Smooth muscle cell (in vitro differentiated cells): ENCODE measurements around the gene MYT1. TPM values are rescaled to one million over a fixed set of nuclear protein-coding genes. Genes with fewer than 3 reads are reported as not detected.

Experiments used
- DNase-seq: peaks from one replicate; lab custom pipeline; 2025; ENCODE audit not compliant: unreplicated experiment; lab: John Stamatoyannopoulos, UW
- H2AFZ ChIP-seq: fragments of 200-600 bp; sonication (generic); 2 replicates; pipeline ENCODE4 v1.6.0; 2016; ENCODE audit warnings: antibody characterized with exemption, low read depth, mild to moderate bottlenecking
- H3F3A ChIP-seq: fragments of 200-600 bp; sonication (generic); 2 replicates; pipeline ENCODE4 v1.6.0; 2017; ENCODE audit warnings: antibody characterized with exemption, low read depth
- H3K27ac ChIP-seq: fragments of 200-600 bp; sonication (generic); 2 replicates; pipeline ENCODE4 v1.5.1; 2016; ENCODE audit warnings: low read depth, mild to moderate bottlenecking
- H3K27me3 ChIP-seq: fragments of 200-600 bp; sonication (generic); 2 replicates; pipeline ENCODE4 v1.6.1; 2016; ENCODE audit warnings: low read depth, mild to moderate bottlenecking
- H3K36me3 ChIP-seq: fragments of 200-600 bp; sonication (generic); 2 replicates; pipeline ENCODE4 v1.5.1; 2016; ENCODE audit warnings: low read depth
- H3K4me1 ChIP-seq: fragments of 200-600 bp; sonication (generic); 2 replicates; pipeline ENCODE4 v1.5.1; 2016; ENCODE audit warnings: low read depth
- H3K4me2 ChIP-seq: fragments of 200-600 bp; sonication (generic); 2 replicates; pipeline ENCODE4 v1.6.0; 2016; ENCODE audit warnings: mild to moderate bottlenecking
- H3K4me3 ChIP-seq: fragments of 200-600 bp; sonication (generic); 2 replicates; pipeline ENCODE4 v1.5.1; 2016; ENCODE audit warnings: mild to moderate bottlenecking
- H3K79me2 ChIP-seq: fragments of 200-600 bp; sonication (generic); 2 replicates; pipeline ENCODE4 v1.6.0; 2016; ENCODE audit warnings: low read depth, mild to moderate bottlenecking
- H3K9ac ChIP-seq: fragments of 200-600 bp; sonication (generic); 2 replicates; pipeline ENCODE4 v1.6.0; 2016; ENCODE audit warnings: low read depth
- H3K9me3 ChIP-seq: fragments of 200-600 bp; sonication (generic); replicated peaks from 2 replicates; pipeline ENCODE4 v1.5.1; 2016; ENCODE audit warnings: low read depth
- H4K20me1 ChIP-seq: fragments of 200-600 bp; sonication (generic); 2 replicates; pipeline ENCODE4 v1.6.0; 2016; ENCODE audit warnings: low read depth
- CTCF ChIP-seq: fragments of 200-600 bp; sonication (generic); IDR thresholded peaks from 2 replicates; pipeline ENCODE4 v1.5.1; 2017; ENCODE audit warnings: borderline replicate concordance, mild to moderate bottlenecking, antibody characterized with exemption; ENCODE audit not compliant: insufficient read depth, poor library complexity, severe bottlenecking
- WGBS: methylation state at CpG from one replicate; pipeline ENCODE4 v1.1.7; 2016; ENCODE audit warnings: low lambda C conversion rate; 5-methylcytosine and 5-hydroxymethylcytosine counted together
- polyA plus RNA-seq: library from polyadenylated mRNA; unstranded; fragments of >200 nt; fragmentation: Nextera tagmentation; extraction: Ambion mirVana; gene quantifications from 2 replicates; pipeline ENCODE4 v1.2.1, GENCODE V29; 2016
- total RNA-seq: library from RNA; depleted of rRNA; stranded (reverse); fragments of >200 nt; gene quantifications from 2 replicates; pipeline ENCODE4 v1.2.3, GENCODE V29; 2014

The MYT1 gene
- total and polyA plus RNA-seq, 2 experiments from 2014 or later = 0.09 TPM; not detected in 1

- Histone ChIP-seq H3K79me2 (no peaks in the 10 kb centered on the region), H3K4me1 (peaks cover 27% of the 10 kb centered on the region), H3F3A (no peaks in the 10 kb centered on the region), H3K27me3 (peaks cover 50% of the 10 kb centered on the region), H3K9ac (no peak overlapping the region), H3K4me3 (no peak overlapping the region), H2AFZ (no peak overlapping the region), H3K4me2 (no peak overlapping the region), H3K27ac (no peak overlapping the region), H3K36me3 (no peaks in the 10 kb centered on the region), H3K9me3 (no peaks in the 10 kb centered on the region), H4K20me1 (no peaks in the 10 kb centered on the region)
- TF ChIP-seq CTCF = no peak
- 84% methylated on average over 7 of the region's 7 CpGs for WGBS
- DNase-seq = no peak
These were observed 4.5 kb upstream of the MYT1 start for GRCh38 chr20:64159711-64160110.

DNA sequence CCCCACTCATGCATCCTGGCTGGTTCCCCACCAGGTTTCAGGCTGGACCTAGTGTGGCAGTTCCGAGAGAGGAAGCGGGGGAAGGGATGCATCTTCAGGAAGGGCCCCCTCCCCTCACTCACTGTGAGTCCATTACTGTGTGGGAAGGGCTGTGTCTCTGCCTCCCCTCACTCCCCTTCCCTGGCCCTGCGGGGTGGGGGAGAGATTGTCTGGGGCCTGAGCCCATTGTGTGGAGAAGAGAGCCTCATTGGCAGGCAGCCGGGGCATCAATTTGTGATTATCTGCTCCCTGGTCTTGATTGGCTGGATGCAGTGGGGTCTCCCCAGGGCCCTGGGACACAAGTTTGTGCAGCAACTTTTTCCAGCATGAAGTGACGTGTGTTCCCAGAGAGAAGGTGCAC lies 4.1 kb upstream of the MYT1 start:
- WGBS = 64% methylated on average over 5 of the region's 5 CpGs
- H3K9me3 ChIP-seq = no peaks in the 10 kb centered on the region
- H2AFZ ChIP-seq = no peak overlapping the region
- no peak for TF ChIP-seq CTCF
- H3K36me3 ChIP-seq = no peaks in the 10 kb centered on the region
- H3K4me3 ChIP-seq = no peak overlapping the region
- no peaks in the 10 kb centered on the region for H4K20me1 ChIP-seq
- no peak for DNase-seq
- H3K27me3 ChIP-seq = peaks cover 54% of the 10 kb centered on the region
- H3K27ac ChIP-seq = no peak overlapping the region
- H3K9ac ChIP-seq = no peak overlapping the region
- H3K4me1 ChIP-seq = peaks cover 27% of the 10 kb centered on the region
- H3F3A ChIP-seq = no peaks in the 10 kb centered on the region
- H3K79me2 ChIP-seq = no peaks in the 10 kb centered on the region
- H3K4me2 ChIP-seq = no peak overlapping the region

DNA sequence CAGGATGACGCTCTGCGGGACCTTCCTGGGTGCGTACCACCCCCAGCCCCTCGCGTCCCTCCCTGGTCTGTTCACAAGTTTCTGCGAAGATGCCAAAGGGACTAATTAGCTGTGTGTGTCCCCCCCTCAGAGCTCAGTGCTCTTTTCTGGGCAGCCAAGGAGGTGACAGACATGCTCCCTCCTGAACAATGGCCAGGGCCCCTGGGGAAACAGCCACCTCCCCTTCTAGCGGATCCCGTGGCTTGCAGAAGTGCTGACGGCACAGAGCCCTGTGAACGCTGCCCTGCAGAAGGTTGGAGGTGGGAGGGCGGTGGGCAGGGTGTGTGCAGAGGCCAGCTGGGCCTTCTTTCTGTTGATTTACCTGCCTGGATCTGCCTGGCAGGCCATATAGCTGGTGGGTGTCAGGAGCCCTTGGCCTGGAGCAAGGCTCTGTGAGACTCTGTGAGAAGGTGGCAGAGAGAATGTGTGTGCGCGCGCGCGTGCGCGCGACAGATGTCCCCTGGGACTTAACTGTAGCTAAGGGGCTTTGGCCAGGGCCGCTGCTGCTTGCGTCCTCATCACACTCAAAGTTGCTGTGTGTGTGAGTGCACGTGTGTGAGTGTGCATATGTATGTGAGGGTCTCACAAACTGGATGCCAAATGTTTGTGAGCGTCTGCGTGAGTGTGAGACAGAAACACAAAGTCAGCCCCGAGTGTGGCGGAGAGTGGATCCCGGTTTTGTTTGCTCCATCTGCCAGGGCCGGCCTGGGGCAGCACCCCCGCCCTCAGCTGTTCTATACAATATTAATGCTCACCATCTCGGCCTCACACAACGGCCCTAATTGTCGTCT lies 3.5 kb upstream of the MYT1 start:
- H3K9ac ChIP-seq = no peak overlapping the region
- 77% methylated on average over 32 of the region's 32 CpGs for WGBS
- peaks cover 27% of the 10 kb centered on the region for H3K4me1 ChIP-seq
- H3K27me3 ChIP-seq = peaks cover 54% of the 10 kb centered on the region
- TF ChIP-seq CTCF = no peak
- H3K9me3 ChIP-seq = no peaks in the 10 kb centered on the region
- DNase-seq = no peak
- no peaks in the 10 kb centered on the region for H3F3A ChIP-seq
- no peaks in the 10 kb centered on the region for H4K20me1 ChIP-seq
- H3K79me2 ChIP-seq = no peaks in the 10 kb centered on the region
- no peak overlapping the region for H3K27ac ChIP-seq
- no peak overlapping the region for H3K4me3 ChIP-seq
- H2AFZ ChIP-seq = no peak overlapping the region
- no peaks in the 10 kb centered on the region for H3K36me3 ChIP-seq
- H3K4me2 ChIP-seq = no peak overlapping the region
